Measurements from ENCODE around the gene PABPC3. TPM values are rescaled to one million over a fixed set of nuclear protein-coding genes. Genes with fewer than 3 reads are reported as not detected.

The PABPC3 gene
- 0.10 to 0.17 TPM (median 0.13 TPM) in 5 replicates for total RNA-seq (2022; extraction: Qiagen RNA extraction; ENCODE audit: low read depth)

GRCh38 chr13:25095851-25096453, at the start of gene PABPC3:
TSS of gene PABPC3 (plus strand) at chr13:25096136. CDS start at chr13:25096199, 63 bp downstream.

Other genes with a start within 250 kb of the PABPC3 start
- not detected in 5 replicates for gene AMER2, start 76.2 kb downstream of the PABPC3 start, total RNA-seq (2022; extraction: Qiagen RNA extraction; ENCODE audit: low read depth)
- 8.5 to 9.4 TPM (median 8.6 TPM) in 5 replicates for gene MTMR6, start 191.4 kb downstream of the PABPC3 start, total RNA-seq (2022; extraction: Qiagen RNA extraction; ENCODE audit: low read depth)
- 19.1 to 24.2 TPM (median 19.5 TPM) in 5 replicates for gene NUP58, start 205.5 kb downstream of the PABPC3 start, total RNA-seq (2022; extraction: Qiagen RNA extraction; ENCODE audit: low read depth)